Large intestine (tissue), 3 donors: ENCODE results near the gene MTPN. TPM values are rescaled to one million over a fixed set of nuclear protein-coding genes. Genes with fewer than 3 reads are reported as not detected.
A peak's percentile ranks its signal among the peaks of the same experiment; 100 is the strongest.

ENCODE experiments used
- DNase-seq, 2 donors: peaks; one replicate each; pipeline versions ENCODE4 v3.0.0 to v3.0.0-alpha.2; 2013
- H3K27ac ChIP-seq: one replicate; pipeline ENCODE4 v1.5.1; 2013; ENCODE audit warnings: low read length
- H3K27me3 ChIP-seq: 2 replicates; pipeline ENCODE4 v1.6.1; 2013; ENCODE audit warnings: low read length; ENCODE audit not compliant: control insufficient read depth, insufficient read depth
- H3K36me3 ChIP-seq: 2 replicates; pipeline ENCODE4 v1.6.1; 2013; ENCODE audit warnings: low read length; ENCODE audit not compliant: control insufficient read depth, insufficient read depth
- H3K4me1 ChIP-seq: one replicate; pipeline ENCODE4 v1.6.1; 2013; ENCODE audit warnings: low read length; ENCODE audit not compliant: control insufficient read depth, insufficient read depth
- H3K4me3 ChIP-seq: one replicate; pipeline ENCODE4 v1.5.1; 2013; ENCODE audit warnings: low read length
- H3K9me3 ChIP-seq: one replicate; pipeline ENCODE4 v1.6.1; 2013; ENCODE audit warnings: mild to moderate bottlenecking, low read depth, low read length, moderate library complexity; ENCODE audit not compliant: control insufficient read depth
- WGBS: methylation state at CpG from one replicate; pipeline ENCODE4 v1.1.5; 2013; ENCODE audit warnings: low lambda C conversion rate; ENCODE audit not compliant: insufficient coverage; 5-methylcytosine and 5-hydroxymethylcytosine counted together
- polyA plus RNA-seq: library from polyadenylated mRNA; unstranded; fragments of 120-200 nt; gene quantifications from one replicate; pipeline ENCODE4 v1.2.1, GENCODE V29; 2013

Gene MTPN
- polyA plus RNA-seq, 1 donor: 92.1 TPM

- WGBS: no CpG with 5 or more reads among the region's 3 CpGs
- Histone ChIP-seq H3K9me3 (no peaks in the 10 kb centered on the region), H3K4me1 (no peaks in the 10 kb centered on the region), H3K27me3 (no peaks in the 10 kb centered on the region), H3K4me3 (no peak overlapping the region), H3K36me3 (no peaks in the 10 kb centered on the region), H3K27ac (no peak overlapping the region)
- DNase-seq: no peak
Observed at GRCh38 chr7:135894816-135895215, 82.3 kb downstream of the MTPN start.

- no peaks in the 10 kb centered on the region for H3K4me1 ChIP-seq
- H3K27me3 ChIP-seq: no peaks in the 10 kb centered on the region
- H3K4me3 ChIP-seq: no peak overlapping the region
- 92% methylated on average over 6 of the region's 6 CpGs for WGBS
- no peaks in the 10 kb centered on the region for H3K9me3 ChIP-seq
- DNase-seq: no peak
- no peak overlapping the region for H3K27ac ChIP-seq
- no peaks in the 10 kb centered on the region for H3K36me3 ChIP-seq
Observed at GRCh38 chr7:135889823-135890222, 87.3 kb downstream of the MTPN start.

GRCh38 chr7:135888740-135889139 lies 88.4 kb downstream of the MTPN start:
- H3K27me3 ChIP-seq: no peaks in the 10 kb centered on the region
- H3K27ac ChIP-seq: no peak overlapping the region
- no peak for DNase-seq
- H3K4me3 ChIP-seq: no peak overlapping the region
- no peaks in the 10 kb centered on the region for H3K4me1 ChIP-seq
- no peaks in the 10 kb centered on the region for H3K9me3 ChIP-seq
- 100% methylated on average over 2 of the region's 5 CpGs for WGBS
- no peaks in the 10 kb centered on the region for H3K36me3 ChIP-seq

- WGBS: 81% methylated on average over 2 of the region's 5 CpGs
- no peak overlapping the region for H3K4me3 ChIP-seq
- no peaks in the 10 kb centered on the region for H3K27me3 ChIP-seq
- H3K4me1 ChIP-seq: no peaks in the 10 kb centered on the region
- no peaks in the 10 kb centered on the region for H3K9me3 ChIP-seq
- no peaks in the 10 kb centered on the region for H3K36me3 ChIP-seq
- H3K27ac ChIP-seq: no peak overlapping the region
- no peak for DNase-seq
Observed at GRCh38 chr7:135886345-135887132, 90.6 kb downstream of the MTPN start.

GRCh38 chr7:135884495-135885232 lies 92.5 kb downstream of the MTPN start:
- no peaks in the 10 kb centered on the region for H3K36me3 ChIP-seq
- H3K9me3 ChIP-seq: no peaks in the 10 kb centered on the region
- no peak overlapping the region for H3K27ac ChIP-seq

GRCh38 chr7:135879233-135879632 lies 97.9 kb downstream of the MTPN start:
- Histone ChIP-seq H3K4me3 (no peak overlapping the region), H3K27ac (no peak overlapping the region), H3K36me3 (no peaks in the 10 kb centered on the region), H3K9me3 (no peaks in the 10 kb centered on the region), H3K4me1 (no peaks in the 10 kb centered on the region), H3K27me3 (no peaks in the 10 kb centered on the region)
- no peak for DNase-seq

More at GRCh38 chr7:135884495-135885232, 92.5 kb downstream of the MTPN start:
- 81% methylated on average over 3 of the region's 9 CpGs for WGBS
- no peaks in the 10 kb centered on the region for H3K4me1 ChIP-seq
- no peak overlapping the region for H3K4me3 ChIP-seq
- H3K27me3 ChIP-seq: no peaks in the 10 kb centered on the region
- DNase-seq: no peak

GRCh38 chr7:135878284-135878683 lies 98.9 kb downstream of the MTPN start:
- WGBS: 88% methylated on average over 2 of the region's 3 CpGs
- Histone ChIP-seq H3K9me3 (no peaks in the 10 kb centered on the region), H3K36me3 (no peaks in the 10 kb centered on the region)

GRCh38 chr7:135877805-135878204 lies 99.4 kb downstream of the MTPN start:
- Histone ChIP-seq H3K4me1 (no peaks in the 10 kb centered on the region), H3K9me3 (no peaks in the 10 kb centered on the region), H3K27ac (no peak overlapping the region), H3K4me3 (no peak overlapping the region), H3K36me3 (no peaks in the 10 kb centered on the region), H3K27me3 (no peaks in the 10 kb centered on the region)
- peak in 1 of 2 donors; percentile 50 for DNase-seq
- WGBS: no CpG with 5 or more reads among the region's 5 CpGs

More at GRCh38 chr7:135878284-135878683, 98.9 kb downstream of the MTPN start:
- Histone ChIP-seq H3K27me3 (no peaks in the 10 kb centered on the region), H3K27ac (no peak overlapping the region), H3K4me3 (no peak overlapping the region), H3K4me1 (no peaks in the 10 kb centered on the region)
- DNase-seq: no peak

Other genes with a start within 250 kb of the MTPN start
- gene SLC13A4, start 249.2 kb downstream of the MTPN start, polyA plus RNA-seq: 1.1 TPM
- not detected for gene FAM180A, start 228.5 kb downstream of the MTPN start, polyA plus RNA-seq